ENCODE data around the gene ZFP57. TPM values are rescaled to one million over a fixed set of nuclear protein-coding genes. Genes with fewer than 3 reads are reported as not detected.

Gene ZFP57
- total RNA-seq (2021; fragmentation: NEBNext Ultra II Directional; extraction: Animal tissue kit (Norgen Biotek cat#: 25700)): not detected
- long read RNA-seq: 0 reads

DNA sequence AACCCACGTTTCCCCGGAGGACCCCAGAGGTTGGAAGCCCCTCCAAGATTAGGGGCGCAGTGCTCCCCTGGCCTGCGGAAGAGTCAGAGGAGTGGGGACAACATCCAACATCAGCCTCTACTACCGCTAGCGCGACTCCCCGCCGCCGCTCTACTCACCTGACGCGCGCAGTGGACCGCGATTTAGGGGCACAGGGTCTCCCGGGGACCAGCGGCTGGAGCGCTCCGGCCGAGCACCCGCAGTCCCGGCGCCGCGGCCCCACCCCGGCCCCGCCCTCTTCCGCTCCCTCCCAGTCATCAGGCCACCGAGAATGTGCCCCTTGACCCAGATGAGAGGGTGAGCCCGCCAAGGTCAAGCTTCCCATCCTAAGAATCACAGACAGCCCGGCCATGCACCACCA is at the start of gene ZFP57:
ZFP57 (minus strand) TSS at position 249 of the 400 bp plus-strand sequence. CDS start 4,149 bp downstream, outside the sequence.
- Mint-ChIP-seq H3K9me3 (no peaks in the 10 kb centered on the region), H3K27me3 (ENCODE audit: insufficient read depth) (peaks cover 2% of the 10 kb centered on the region), H3K4me1 (ENCODE audit: low read depth) (peaks cover 9% of the 10 kb centered on the region; the same call in 1 of the 2 replicates), H3K4me3 (no peak within 1 kb of the TSS), H3K36me3 (ENCODE audit: low read depth) (no peaks in the 10 kb centered on the region), H3K27ac (no peak within 1 kb of the TSS)
- no peak for DNase-seq
- TF ChIP-seq CTCF (IDR thresholded peaks at IDR 0.05): no peak

DNA sequence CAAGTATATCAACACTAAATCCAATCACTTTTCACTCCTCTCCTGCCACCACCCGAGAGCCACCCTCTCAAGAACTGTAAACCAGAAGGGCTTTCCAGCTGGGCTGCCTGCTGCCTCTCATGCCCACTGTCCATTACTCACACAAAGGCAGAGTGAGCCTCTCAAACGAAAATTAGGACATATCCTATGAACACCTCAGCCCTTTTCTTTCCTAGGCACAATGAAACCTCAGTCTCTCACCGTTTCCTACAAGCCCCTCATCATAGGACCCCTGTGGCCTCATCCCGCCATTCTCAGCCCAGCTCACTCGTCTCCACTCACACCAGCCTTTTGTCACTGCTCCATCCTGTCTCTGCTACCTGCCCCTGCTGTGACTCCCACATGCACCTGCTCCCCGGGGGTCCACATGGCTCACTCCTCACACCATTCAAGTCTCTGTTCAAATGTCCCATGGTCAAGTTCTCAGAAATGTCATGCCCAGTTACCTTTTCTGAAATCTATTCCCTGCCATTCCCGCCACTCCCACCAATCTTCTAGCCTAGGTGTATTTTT is 49.7 kb upstream of the ZFP57 start:
- DNase-seq: no peak
- H3K4me1 Mint-ChIP-seq (ENCODE audit: low read depth): no peaks in the 10 kb centered on the region

DNA sequence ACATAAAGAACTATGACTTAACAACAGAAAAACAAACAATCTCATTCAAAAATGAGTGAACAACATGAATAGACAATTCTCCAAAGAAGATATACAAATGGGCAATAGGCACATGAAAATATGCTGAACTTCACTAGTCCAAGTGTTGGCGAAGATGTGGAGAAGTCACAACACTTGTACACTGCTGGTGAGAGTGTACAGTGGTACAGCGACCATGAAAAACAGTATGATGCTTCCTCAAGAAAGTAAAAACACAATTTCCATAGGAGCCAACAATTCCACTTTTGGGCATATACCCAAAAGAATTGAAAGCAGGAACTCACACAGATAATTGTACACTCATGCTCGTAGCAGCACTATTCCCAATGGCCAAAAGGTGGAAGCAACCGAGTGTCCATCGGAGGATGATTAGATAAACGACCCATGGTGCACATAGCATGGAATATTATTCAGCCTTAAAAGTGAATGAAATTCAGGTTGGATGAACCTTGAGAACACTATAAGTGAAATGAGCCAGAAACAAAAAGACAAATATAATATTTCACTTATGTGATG is 48.9 kb upstream of the ZFP57 start:
- H3K4me3 Mint-ChIP-seq: no peak overlapping the region
- H3K27me3 Mint-ChIP-seq (ENCODE audit: insufficient read depth): peaks cover 14% of the 10 kb centered on the region
- no peaks in the 10 kb centered on the region for H3K36me3 Mint-ChIP-seq (ENCODE audit: low read depth)
- no peak for DNase-seq
- no peak overlapping the region for H3K27ac Mint-ChIP-seq
- no peaks in the 10 kb centered on the region for H3K9me3 Mint-ChIP-seq
- H3K4me1 Mint-ChIP-seq (ENCODE audit: low read depth): no peaks in the 10 kb centered on the region
- TF ChIP-seq CTCF (IDR thresholded peaks at IDR 0.05): no peak

More for the DNA sequence above, 49.7 kb upstream of the ZFP57 start:
- Mint-ChIP-seq H3K27ac (no peak overlapping the region), H3K36me3 (ENCODE audit: low read depth) (no peaks in the 10 kb centered on the region), H3K4me3 (no peak overlapping the region), H3K27me3 (ENCODE audit: insufficient read depth) (peaks cover 12% of the 10 kb centered on the region), H3K9me3 (no peaks in the 10 kb centered on the region)
- TF ChIP-seq CTCF (IDR thresholded peaks at IDR 0.05): no peak

DNA sequence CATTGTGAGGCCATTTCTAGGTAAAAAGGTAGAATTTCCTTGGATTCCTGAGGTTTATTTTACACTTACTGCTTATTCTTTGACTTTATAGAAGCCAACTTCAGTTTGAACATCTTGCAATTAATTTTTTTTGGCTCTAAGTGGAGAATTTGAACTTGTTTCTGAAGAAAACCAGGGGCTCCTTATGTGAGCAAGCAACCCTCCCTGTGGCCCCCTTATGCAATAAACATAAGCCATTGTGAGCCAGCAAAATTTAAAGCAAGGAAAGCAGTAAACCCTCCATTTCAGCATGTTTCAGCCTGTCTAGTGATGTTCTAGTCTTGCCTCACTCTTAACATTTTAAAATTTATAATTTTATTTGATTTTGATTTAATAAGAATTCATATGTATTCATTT is 47.9 kb upstream of the ZFP57 start:
- no peak for TF ChIP-seq CTCF (IDR thresholded peaks at IDR 0.05)
- DNase-seq: no peak
- peaks cover 22% of the 10 kb centered on the region for H3K27me3 Mint-ChIP-seq (ENCODE audit: insufficient read depth)
- no peaks in the 10 kb centered on the region for H3K9me3 Mint-ChIP-seq
- H3K4me3 Mint-ChIP-seq: no peak overlapping the region
- H3K27ac Mint-ChIP-seq: no peak overlapping the region
- H3K36me3 Mint-ChIP-seq (ENCODE audit: low read depth): no peaks in the 10 kb centered on the region
- H3K4me1 Mint-ChIP-seq (ENCODE audit: low read depth): no peaks in the 10 kb centered on the region

DNA sequence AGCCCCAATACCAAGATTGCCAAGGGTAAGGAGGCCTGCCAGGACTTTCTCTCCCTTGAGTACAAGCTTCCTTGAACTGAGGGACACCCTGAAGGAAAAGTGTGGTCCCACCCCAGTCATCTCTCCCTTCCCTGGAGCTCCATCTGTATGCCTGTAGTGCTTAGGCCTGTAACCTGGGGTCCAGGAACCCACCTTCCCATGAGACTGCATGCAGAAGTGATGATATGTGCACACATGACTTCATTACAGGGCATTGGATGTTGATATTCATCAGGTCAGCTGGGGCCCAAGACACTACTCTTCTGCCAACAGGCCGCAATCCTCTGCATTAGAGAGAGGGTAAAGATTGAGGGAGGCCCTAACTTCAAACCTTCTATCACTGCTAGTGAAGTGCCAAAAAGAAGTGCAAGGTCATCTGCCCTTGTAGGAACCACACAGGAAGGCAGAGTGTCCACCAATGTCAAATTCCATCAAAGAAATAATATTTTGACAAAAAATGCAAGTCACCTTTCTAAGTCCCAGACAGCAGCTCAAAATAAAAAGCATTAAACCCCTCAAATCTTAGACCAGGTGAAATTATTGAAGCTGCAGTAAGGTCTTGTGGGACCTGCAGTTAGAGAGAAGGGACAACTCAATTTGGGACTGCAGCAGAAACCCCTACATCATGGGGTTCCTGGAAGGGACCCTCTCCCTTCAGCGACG is 47.4 kb upstream of the ZFP57 start:
- Mint-ChIP-seq H3K4me3 (no peak overlapping the region), H3K27me3 (ENCODE audit: insufficient read depth) (peaks cover 22% of the 10 kb centered on the region)

More for the DNA sequence above, 47.4 kb upstream of the ZFP57 start:
- no peak overlapping the region for H3K27ac Mint-ChIP-seq
- no peak for TF ChIP-seq CTCF (IDR thresholded peaks at IDR 0.05)
- H3K36me3 Mint-ChIP-seq (ENCODE audit: low read depth): no peaks in the 10 kb centered on the region
- H3K4me1 Mint-ChIP-seq (ENCODE audit: low read depth): no peaks in the 10 kb centered on the region
- no peak for DNase-seq
- H3K9me3 Mint-ChIP-seq: no peaks in the 10 kb centered on the region

Measured in HFFc6 (cell line).